Small intestine (tissue), 16 donors: Measurements from ENCODE around the gene UNC50. TPM values are rescaled to one million over a fixed set of nuclear protein-coding genes. Genes with fewer than 3 reads are reported as not detected.

Source experiments
- DNase-seq, 2 donors: peaks; one replicate each; pipeline versions ENCODE4 v3.0.0 to v3.0.0-alpha.2; 2013
- FAIRE-seq: peaks from 2 replicates; lab custom pipeline; 2012; peaks lifted over from hg19 to GRCh38; lab: Jason Lieb, UNC
- H3K27ac ChIP-seq, 3 donors: one replicate each; pipeline ENCODE4 v1.5.1; 2013; ENCODE audit warnings: low read length in 2 of 3, mild to moderate bottlenecking in 2 of 3, control low read depth in 1 of 3, inconsistent platforms in 1 of 3, low read depth in 1 of 3, moderate library complexity in 1 of 3
- H3K27me3 ChIP-seq, 3 donors: one replicate each; pipeline ENCODE4 v1.6.1; 2013; ENCODE audit warnings: low read length in 3 of 3, inconsistent platforms in 1 of 3; ENCODE audit not compliant: control insufficient read depth in 3 of 3, insufficient read depth in 3 of 3
- H3K36me3 ChIP-seq, 3 donors: one replicate each; pipeline ENCODE4 v1.6.1; 2013; ENCODE audit warnings: low read length in 3 of 3, inconsistent platforms in 1 of 3, low read depth in 1 of 3, mild to moderate bottlenecking in 1 of 3, moderate library complexity in 1 of 3; ENCODE audit not compliant: control insufficient read depth in 3 of 3, insufficient read depth in 2 of 3
- H3K4me1 ChIP-seq, 3 donors: one replicate each; pipeline ENCODE4 v1.6.1; 2013; ENCODE audit warnings: low read length in 2 of 3, inconsistent platforms in 1 of 3, low read depth in 1 of 3, mild to moderate bottlenecking in 1 of 3, moderate library complexity in 1 of 3; ENCODE audit not compliant: control insufficient read depth in 3 of 3, insufficient read depth in 2 of 3
- H3K4me3 ChIP-seq, 3 donors: one replicate each; pipeline ENCODE4 v1.5.1; 2013; ENCODE audit warnings: low read length in 3 of 3, control low read depth in 1 of 3, inconsistent platforms in 1 of 3, low read depth in 1 of 3, mild to moderate bottlenecking in 1 of 3, moderate library complexity in 1 of 3
- H3K9me3 ChIP-seq, 2 donors: one replicate each; pipeline ENCODE4 v1.6.1; 2013; ENCODE audit warnings: low read depth in 1 of 2, low read length in 1 of 2; ENCODE audit not compliant: control insufficient read depth in 2 of 2, insufficient read depth in 1 of 2
- WGBS, 3 donors: extraction: QIAGEN DNeasy Blood & Tissue Kit; methylation state at CpG; one replicate each; pipeline ENCODE4 v1.1.7; 2013; 5-methylcytosine and 5-hydroxymethylcytosine counted together
- long read RNA-seq, 10 donors: transcript quantifications; one replicate each; lab custom pipeline, GENCODE V29; 2026
- polyA plus RNA-seq, 4 donors: library from polyadenylated mRNA; stranded (reverse) in 3 of 4; unstranded in 1 of 4; fragments of 200-250 nt in 3 of 4; fragments of 120-200 nt in 1 of 4; gene quantifications; one replicate each; pipeline versions ENCODE4 v1.2.1 to v1.2.3, GENCODE V29; 2013
- donor health status: healthy with polysubstance abuse.
- donor health status: control.
- donor health status: control.
- donor health status: Bipolar disorder and iron deficiency.
- donor health status: healthy.

UNC50 gene
- polyA plus RNA-seq = 10 to 100 TPM; 17.0 to 57.8 (median 27.4) TPM
- long read RNA-seq, donor 1 = 0 reads
- long read RNA-seq, donor 2, transcript UNC50-201 (6 exons, 1,143 nt) = major isoform, 23 of 24 reads
- long read RNA-seq, donor 2, partial matches to known transcripts = 0 of 24 reads
- long read RNA-seq, donor 2, other reads (novel, unspliced or antisense) = 0 of 24 reads
- long read RNA-seq, donor 3, transcript UNC50-201 (6 exons, 1,143 nt) = major isoform, 17 of 22 reads
- long read RNA-seq, donor 3, partial matches to known transcripts = 0 of 22 reads
- long read RNA-seq, donor 3, other reads (novel, unspliced or antisense) = 0 of 22 reads
- long read RNA-seq, donor 4, partial matches to known transcripts = 0 of 1 reads
- long read RNA-seq, donor 4, other reads (novel, unspliced or antisense) = 0 of 1 reads
- long read RNA-seq, donor 5, transcript UNC50-201 (6 exons, 1,143 nt) = major isoform, 8 of 10 reads
- long read RNA-seq, donor 5, partial matches to known transcripts = 0 of 10 reads
- long read RNA-seq, donor 5, other reads (novel, unspliced or antisense) = 0 of 10 reads
- long read RNA-seq, donor 6, transcript UNC50-201 (6 exons, 1,143 nt) = major isoform, 18 of 41 reads
- long read RNA-seq, donor 6, partial matches to known transcripts = 17 of 41 reads
- long read RNA-seq, donor 6, other reads (novel, unspliced or antisense) = 5 of 41 reads
- long read RNA-seq, donor 7 = 0 reads
- long read RNA-seq, donor 8, partial matches to known transcripts = 0 of 1 reads
- long read RNA-seq, donor 8, other reads (novel, unspliced or antisense) = 0 of 1 reads
- long read RNA-seq, donor 9, partial matches to known transcripts = 0 of 3 reads
- long read RNA-seq, donor 9, other reads (novel, unspliced or antisense) = 0 of 3 reads
- long read RNA-seq, donor 10, transcript UNC50-201 (6 exons, 1,143 nt) = major isoform, 37 of 53 reads
- long read RNA-seq, donor 10, partial matches to known transcripts = 13 of 53 reads
- long read RNA-seq, donor 10, other reads (novel, unspliced or antisense) = 0 of 53 reads

- peak within 1 kb of the TSS; percentile 78 to 98 (median 96) for H3K4me3 ChIP-seq
- no peaks in the 10 kb centered on the region for H3K27me3 ChIP-seq
- DNase-seq (peak; percentile 88 to 97), FAIRE-seq (no peak)
- peaks cover 12 to 20% (median 12%) of the 10 kb centered on the region in 3 donors for H3K4me1 ChIP-seq
- no peaks in the 10 kb centered on the region for H3K9me3 ChIP-seq
- WGBS, 3 donors = 0% methylated on average over 70 to 93 of the region's 93 CpGs
- peak within 1 kb of the TSS; percentile 78 to 100 (median 96) for H3K27ac ChIP-seq
- peaks cover 0 to 13% (median 6%) of the 10 kb centered on the region in 3 donors for H3K36me3 ChIP-seq
These were observed at the start of gene UNC50, which contains the start of gene COA5 for GRCh38 chr2:98608116-98608961. Gene UNC50 (plus strand): TSS chr2:98608589. CDS start chr2:98609760, 1,171 bp downstream. Gene COA5 (minus strand): TSS chr2:98608512. CDS start chr2:98608405, 107 bp downstream.

GRCh38 chr2:98558852-98559530 is 49.4 kb upstream of the UNC50 start:
- DNase-seq (no peak), FAIRE-seq (no peak)
- H3K36me3 ChIP-seq = peaks cover 0 to 36% (median 0%) of the 10 kb centered on the region in 3 donors
- no peak overlapping the region for H3K4me3 ChIP-seq
- no peaks in the 10 kb centered on the region for H3K27me3 ChIP-seq
- H3K4me1 ChIP-seq = no peaks in the 10 kb centered on the region
- H3K9me3 ChIP-seq = no peaks in the 10 kb centered on the region
- peak overlapping the region in 1 of 3 donors; percentile 18 for H3K27ac ChIP-seq
- WGBS, 3 donors = 82 to 96% (median 88%) methylated on average over 16 of the region's 16 CpGs

- no peaks in the 10 kb centered on the region for H3K4me1 ChIP-seq
- no peak overlapping the region for H3K4me3 ChIP-seq
- WGBS, 3 donors = 66 to 90% (median 75%) methylated on average over 3 of the region's 3 CpGs
- DNase-seq = no peak
- FAIRE-seq = no peak
- peak overlapping the region in 1 of 3 donors; percentile 18 for H3K27ac ChIP-seq
- H3K36me3 ChIP-seq = peaks cover 0 to 36% (median 0%) of the 10 kb centered on the region in 3 donors
- no peaks in the 10 kb centered on the region for H3K9me3 ChIP-seq
- no peaks in the 10 kb centered on the region for H3K27me3 ChIP-seq
These were observed 48.8 kb upstream of the UNC50 start for GRCh38 chr2:98559581-98559980.

- FAIRE-seq (no peak), DNase-seq (no peak)
- Histone ChIP-seq H3K9me3 (no peaks in the 10 kb centered on the region), H3K27ac (peak overlapping the region in 1 of 3 donors; percentile 32), H3K4me3 (no peak overlapping the region), H3K36me3 (peaks cover 0 to 39% (median 0%) of the 10 kb centered on the region in 3 donors), H3K4me1 (no peaks in the 10 kb centered on the region), H3K27me3 (no peaks in the 10 kb centered on the region)
- 89 to 93% (median 90%) methylated on average over 9 of the region's 9 CpGs for WGBS, 3 donors
These were observed 48.1 kb upstream of the UNC50 start for GRCh38 chr2:98560256-98560771.

- no peak for FAIRE-seq
- peaks cover 0 to 43% (median 1%) of the 10 kb centered on the region in 3 donors for H3K36me3 ChIP-seq
- H3K4me1 ChIP-seq = no peaks in the 10 kb centered on the region
- 89 to 94% (median 92%) methylated on average over 9 of the region's 9 CpGs for WGBS, 3 donors
- H3K9me3 ChIP-seq = no peaks in the 10 kb centered on the region
- H3K4me3 ChIP-seq = no peak overlapping the region
- no peaks in the 10 kb centered on the region for H3K27me3 ChIP-seq
- no peak for DNase-seq
- no peak overlapping the region for H3K27ac ChIP-seq
These were observed 47.4 kb upstream of the UNC50 start for GRCh38 chr2:98561018-98561417.

GRCh38 chr2:98561902-98562695 is 46.3 kb upstream of the UNC50 start:
- FAIRE-seq = no peak
- peak overlapping the region in 1 of 3 donors; percentile 40 for H3K27ac ChIP-seq
- WGBS, 3 donors = 73 to 92% (median 89%) methylated on average over 13 of the region's 13 CpGs

More at GRCh38 chr2:98561902-98562695, 46.3 kb upstream of the UNC50 start:
- Histone ChIP-seq H3K4me3 (no peak overlapping the region), H3K9me3 (no peaks in the 10 kb centered on the region), H3K4me1 (no peaks in the 10 kb centered on the region), H3K27me3 (no peaks in the 10 kb centered on the region), H3K36me3 (peaks cover 0 to 49% (median 3%) of the 10 kb centered on the region in 3 donors)
- no peak for DNase-seq
